Endothelial cell of umbilical vein (primary cell): ENCODE data around the gene COPE. TPM values are rescaled to one million over a fixed set of nuclear protein-coding genes. Genes with fewer than 3 reads are reported as not detected.
"Not testable (repeated sequence)": the region's sequence is repeated elsewhere in the genome, so short reads cannot be mapped to it uniquely, and the experiment has no call there.

ENCODE experiments used
- BruUV-seq: library from RNA; stranded (reverse); fragments of 400-500 nt; replicated peaks from 2 replicates; lab custom pipeline; 2021; lab: Mats Ljungman, UMichigan
- CTCF ChIA-PET: fragments of 300-600, 350-600 bp; sonication (Branson Sonifier 250); formaldehyde crosslinking; loops from one replicate; lab custom pipeline; 2021; ENCODE audit warnings: antibody characterized with exemption, inconsistent platforms; lab: Charles Lee
- POLR2A ChIA-PET: fragments of 300-600, 350-600 bp; sonication (Branson Sonifier 250); formaldehyde crosslinking; loops from one replicate; lab custom pipeline; 2021; ENCODE audit warnings: antibody characterized with exemption, inconsistent platforms; lab: Charles Lee
- DNase-seq: peaks from one replicate; pipeline ENCODE4 v3.0.0-alpha.2; 2011; ENCODE audit warnings: low read depth, low spot score
- FAIRE-seq: peaks from 2 replicates; lab custom pipeline; 2011; peaks lifted over from hg19 to GRCh38; lab: Jason Lieb, UNC
- H2AFZ ChIP-seq: 2 replicates; pipeline ENCODE4 v1.6.0; 2012; ENCODE audit warnings: low read depth, low read length, control low read depth, inconsistent platforms
- H3K27ac ChIP-seq: 2 replicates; pipeline ENCODE4 v1.5.1; 2011; ENCODE audit warnings: low read depth, mild to moderate bottlenecking, control low read depth, low read length, moderate library complexity; ENCODE audit not compliant: insufficient read depth
- H3K27me3 ChIP-seq, 2 experiments: 2 replicates each; pipeline versions ENCODE4 v1.6.0 to v1.6.1; 2011; ENCODE audit warnings: low read length in 2 of 2, mixed read lengths in 1 of 2; ENCODE audit not compliant: control insufficient read depth in 2 of 2, insufficient read depth in 2 of 2
- H3K36me3 ChIP-seq, 2 experiments: 2 replicates in 1 of 2; 3 replicates in 1 of 2; pipeline ENCODE4 v1.5.1; 2011; ENCODE audit warnings: low read length in 2 of 2, mild to moderate bottlenecking in 1 of 2, moderate library complexity in 1 of 2; ENCODE audit not compliant: control insufficient read depth in 2 of 2, insufficient read depth in 2 of 2; ENCODE audit errors: extremely low read depth in 1 of 2
- H3K4me1 ChIP-seq: 3 replicates; pipeline ENCODE4 v1.5.1; 2011; ENCODE audit warnings: mild to moderate bottlenecking, low read length; ENCODE audit not compliant: control insufficient read depth, insufficient read depth; ENCODE audit errors: extremely low read depth
- H3K4me2 ChIP-seq: 2 replicates; pipeline ENCODE4 v1.6.1; 2011; ENCODE audit warnings: low read length, control low read depth, mixed read lengths; ENCODE audit not compliant: insufficient read depth
- H3K4me3 ChIP-seq, 3 experiments: fragments of 200-600 bp in 1 of 3; sonication (generic), shearing (Covaris generic) in 1 of 3; replicated peaks in 1 of 3; 2 replicates each; pipeline ENCODE4 v1.5.1; 2011 to 2016; ENCODE audit warnings: control low read depth in 3 of 3, low read length in 3 of 3, mild to moderate bottlenecking in 2 of 3, inconsistent platforms in 1 of 3, low read depth in 1 of 3, moderate library complexity in 1 of 3; ENCODE audit not compliant: insufficient read depth in 1 of 3
- H3K79me2 ChIP-seq: 2 replicates; pipeline ENCODE4 v1.6.0; 2012; ENCODE audit warnings: low read length, inconsistent platforms; ENCODE audit not compliant: control insufficient read depth, insufficient read depth
- H3K9ac ChIP-seq: replicated peaks from 2 replicates; pipeline ENCODE3; 2011; ENCODE audit warnings: low read length, control low read depth; ENCODE audit not compliant: insufficient read depth; ENCODE audit errors: extremely low read depth
- H3K9me1 ChIP-seq: replicated peaks from 3 replicates; pipeline ENCODE4 v1.6.0; 2011; ENCODE audit warnings: mild to moderate bottlenecking, low read length; ENCODE audit not compliant: control insufficient read depth, insufficient read depth; ENCODE audit errors: extremely low read depth
- H3K9me3 ChIP-seq: replicated peaks from 2 replicates; pipeline ENCODE4 v1.5.1; 2012; ENCODE audit warnings: low read length, inconsistent platforms; ENCODE audit not compliant: control insufficient read depth, insufficient read depth
- H4K20me1 ChIP-seq: replicated peaks from 2 replicates; pipeline ENCODE3; 2011; ENCODE audit warnings: mild to moderate bottlenecking, low read length; ENCODE audit not compliant: control insufficient read depth, insufficient read depth; ENCODE audit errors: extremely low read depth
- CTCF ChIP-seq, 2 donors: IDR thresholded peaks; 1 replicate in 1 of 2; 2 replicates in 1 of 2; pipeline ENCODE4 v1.5.1; 2011; ENCODE audit warnings: low read length in 2 of 2, mild to moderate bottlenecking in 2 of 2, moderate library complexity in 2 of 2, control low read depth in 1 of 2, inconsistent platforms in 1 of 2, low read depth in 1 of 2; ENCODE audit not compliant: insufficient read depth in 1 of 2; ENCODE audit errors: extremely low read depth in 1 of 2
- FOS ChIP-seq: IDR thresholded peaks from 2 replicates; pipeline ENCODE4 v1.6.1; 2011; ENCODE audit warnings: mild to moderate bottlenecking, low read length, moderate library complexity, borderline replicate concordance; ENCODE audit not compliant: insufficient read depth
- GATA2 ChIP-seq: IDR thresholded peaks from 2 replicates; pipeline ENCODE4 v1.7.0; 2011; ENCODE audit warnings: low read depth, mild to moderate bottlenecking, moderate library complexity, mixed read lengths, low read length; ENCODE audit not compliant: insufficient read length, insufficient read depth
- JUN ChIP-seq: IDR thresholded peaks from 2 replicates; pipeline ENCODE4 v1.6.1; 2011; ENCODE audit warnings: borderline replicate concordance, low read depth; ENCODE audit not compliant: insufficient read length, insufficient read depth
- MAX ChIP-seq: IDR thresholded peaks from 2 replicates; pipeline ENCODE4 v1.6.1; 2011; ENCODE audit not compliant: insufficient read depth, insufficient read length
- MYC ChIP-seq: IDR thresholded peaks from one replicate; pipeline ENCODE4 v1.6.1; 2011; ENCODE audit warnings: mild to moderate bottlenecking, low read depth, low read length
- POLR2A ChIP-seq: IDR thresholded peaks from 2 replicates; pipeline ENCODE4 v1.6.1; 2012; ENCODE audit warnings: low read depth, mild to moderate bottlenecking, control low read depth, low read length
- POLR2AphosphoS5 ChIP-seq: IDR thresholded peaks from 2 replicates; pipeline ENCODE4 v1.6.1; 2012; ENCODE audit warnings: low read depth, mild to moderate bottlenecking, control low read depth, low read length, moderate library complexity; ENCODE audit not compliant: insufficient read depth
- dilution Hi-C: fragments of 300-500 bp; cut with MboI; formaldehyde crosslinking; loops from one replicate; pipeline ENCODE4 v1.15.0; 2019; ENCODE audit warnings: low sequenced_read_pairs; ENCODE audit not compliant: extremely low pct_ligation_motif_present
- intact Hi-C: fragments of 100-400 bp; cut with micrococcal nuclease; formaldehyde crosslinking; loops from one replicate; pipeline ENCODE4 v1.10.0; 2022
- polyA plus RNA-seq, 4 experiments: library from polyadenylated mRNA; depleted of rRNA in 3 of 4; stranded (reverse) in 3 of 4; unstranded in 1 of 4; fragments of >200 nt; gene quantifications; 2 replicates each; pipeline versions ENCODE4 v1.2.1 to v1.2.3, GENCODE V29; 2011 to 2012; ENCODE audit warnings: missing spikeins in 1 of 4
- total RNA-seq: library from RNA; stranded (reverse); gene quantifications from 2 replicates; pipeline ENCODE4 v1.2.3, GENCODE V29; 2021

COPE gene
- total and polyA plus RNA-seq, 2 donors (not counting 3 experiments of a cell fraction or from before 2014, with no cell fraction given) = 252 to 407 TPM

GRCh38 chr19:18919900-18920214 lies 670 bp upstream of the COPE start:
- POLR2A ChIA-PET = interaction anchor here (0.6 to 1.2 kb wide), 4 partner anchors 12 to 67 kb away, joined by 3 to 5 read pairs (median 4); no protein-coding TSS in a partner anchor
- Histone ChIP-seq H2AFZ (peak overlapping the region; percentile 61), H3K27ac (peak overlapping the region; percentile 48), H3K36me3 (peaks cover 11 to 29% of the 10 kb centered on the region in 2 experiments), H3K4me2 (peak overlapping the region; percentile 89), H3K27me3 (no peaks in the 10 kb centered on the region), H3K4me3 (peak overlapping the region; percentile 70 to 96 (median 81)), H3K9me1 (no peaks in the 10 kb centered on the region), H3K9me3 (no peaks in the 10 kb centered on the region), H4K20me1 (peaks cover 2% of the 10 kb centered on the region), H3K79me2 (peaks cover 47% of the 10 kb centered on the region), H3K4me1 (peaks cover 13% of the 10 kb centered on the region), H3K9ac (peak overlapping the region; percentile 80)
- dilution Hi-C loops = no loop called here
- CTCF ChIA-PET = interaction anchor here (0.6 to 2.3 kb wide), 8 partner anchors 24 to 331 kb away, joined by 3 to 23 read pairs (median 4); partner anchors contain the start of genes CERS1 and REX1BD
- TSS peak; percentile 83 for BruUV-seq
- peak; percentile 59 for FAIRE-seq
- intact Hi-C loops = loop anchor here (1.0 to 10.0 kb wide), 8 partner anchors 21 to 465 kb away; partner anchors contain the start of gene HOMER3
- TF ChIP-seq MAX = no peak
- TF ChIP-seq POLR2A = no peak
- TF ChIP-seq FOS = no peak
- TF ChIP-seq GATA2 = no peak
- TF ChIP-seq MYC = no peak
- no peak for TF ChIP-seq JUN
- TF ChIP-seq POLR2AphosphoS5 = no peak
- no peak for TF ChIP-seq CTCF (IDR thresholded peaks at IDR 0.05; ENCODE audit: extremely low read depth in 1 of 2, insufficient read depth in 1 of 2, low read depth in 1 of 2, low read length in 2 of 2)
- no peak for DNase-seq

- H3K27ac ChIP-seq, H3K4me2 ChIP-seq, H3K9me1 ChIP-seq, dilution Hi-C loops, H4K20me1 ChIP-seq, BruUV-seq, DNase-seq, H3K27me3 ChIP-seq, H2AFZ ChIP-seq, H3K9ac ChIP-seq, H3K9me3 ChIP-seq, FAIRE-seq, H3K4me3 ChIP-seq: not testable (repeated sequence)
- Histone ChIP-seq H3K4me1 (peaks cover 13% of the 10 kb centered on the region), H3K79me2 (peaks cover 59% of the 10 kb centered on the region), H3K36me3 (peaks cover 11 to 26% of the 10 kb centered on the region in 2 experiments)
- intact Hi-C loops = loop anchor here (10.0 kb wide), 2 partner anchors 53 to 463 kb away; no protein-coding TSS in a partner anchor
- CTCF ChIA-PET = interaction anchor here (0.6 to 2.3 kb wide), 2 partner anchors 70 to 240 kb away, joined by 3 to 23 read pairs; no protein-coding TSS in a partner anchor
- POLR2A ChIA-PET = interaction anchor here (0.7 kb wide), 1 partner anchor 133 kb away, joined by 12 read pairs; no protein-coding TSS in a partner anchor
Observed at GRCh38 chr19:18917593-18917992, 1.6 kb downstream of the COPE start.
